Measurements from ENCODE around the gene MEX3D.

MEX3D gene

DNA sequence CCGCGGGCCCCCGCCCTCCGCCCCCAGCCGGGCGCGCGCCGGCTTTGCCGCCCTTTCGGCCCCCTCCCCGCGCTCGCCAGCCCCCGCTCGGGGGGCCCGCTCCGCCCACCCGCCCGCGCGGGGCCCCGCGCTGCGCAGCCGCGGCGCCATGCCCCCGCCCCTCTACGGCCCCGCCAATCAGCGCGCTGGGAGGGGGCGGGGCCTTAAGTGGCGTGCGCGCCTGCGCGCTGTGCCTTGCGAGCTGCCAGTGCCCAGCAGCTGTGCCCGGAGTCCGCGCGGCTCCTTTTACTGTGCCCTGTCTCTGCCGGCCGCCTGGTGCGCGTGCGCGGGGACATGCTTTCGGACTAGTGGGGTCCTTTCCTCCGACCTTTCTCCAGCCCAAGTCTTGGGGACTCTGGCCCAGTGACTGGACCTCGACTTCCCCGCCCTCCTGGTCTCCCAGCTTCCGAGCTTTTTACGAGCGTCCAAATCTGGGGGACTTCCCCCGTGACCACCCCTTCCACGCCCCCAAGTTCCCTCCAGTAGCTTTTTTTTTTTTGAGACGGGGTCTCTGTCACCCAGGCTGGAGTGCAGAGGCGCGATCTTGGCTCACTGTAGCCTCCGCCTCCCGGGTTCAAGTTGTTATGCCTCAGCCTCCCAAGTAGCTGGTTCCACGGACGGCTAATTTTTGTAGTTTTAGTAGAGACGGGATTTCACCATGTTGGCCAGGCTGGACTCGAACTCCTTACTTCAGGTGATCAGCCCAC, 24.8 kb upstream of the MEX3D start, which contains the start of gene MBD3:
Gene MBD3 (minus strand): TSS at position 111 of the 746 bp plus-strand sequence. CDS start 234 bp downstream, outside the sequence.
- DNase-seq: peak; percentile 68

DNA sequence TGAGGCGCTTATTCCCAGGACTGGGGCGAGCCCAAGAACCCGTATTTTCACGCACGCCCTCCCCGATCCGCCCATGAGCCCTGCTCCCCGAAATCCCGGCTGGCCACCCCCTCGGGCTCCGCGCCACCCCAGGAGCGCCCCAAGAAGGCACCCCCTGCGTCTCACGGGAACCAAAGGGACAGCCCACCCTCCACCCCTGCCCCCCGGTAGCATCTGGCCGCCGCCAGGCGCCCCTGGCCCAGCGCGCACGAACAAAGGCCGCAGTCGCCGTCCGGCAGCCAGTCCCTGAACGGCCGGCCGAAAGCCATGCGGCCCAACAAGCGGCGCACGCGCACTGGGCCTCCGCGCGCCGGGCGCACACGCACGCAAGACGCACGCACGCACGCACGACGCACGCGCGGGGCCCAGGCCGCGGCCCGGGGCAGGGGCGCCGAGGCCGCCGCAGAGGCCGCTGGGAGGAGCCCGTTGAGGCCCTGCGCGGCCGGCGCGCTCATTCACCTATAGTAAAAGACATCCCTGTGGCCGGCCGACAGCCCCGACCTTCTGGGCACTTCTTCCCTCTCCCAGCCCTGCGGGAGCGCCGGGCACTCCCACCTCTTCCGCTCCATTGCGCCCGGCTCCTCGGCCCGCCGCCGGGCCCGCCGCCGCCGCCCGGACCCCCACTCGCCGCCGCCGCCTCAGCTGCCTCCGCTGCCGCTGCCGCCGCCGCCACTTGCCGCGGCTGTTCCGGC, 24.1 kb upstream of the MEX3D start:
- DNase-seq: peak; percentile 11

DNA sequence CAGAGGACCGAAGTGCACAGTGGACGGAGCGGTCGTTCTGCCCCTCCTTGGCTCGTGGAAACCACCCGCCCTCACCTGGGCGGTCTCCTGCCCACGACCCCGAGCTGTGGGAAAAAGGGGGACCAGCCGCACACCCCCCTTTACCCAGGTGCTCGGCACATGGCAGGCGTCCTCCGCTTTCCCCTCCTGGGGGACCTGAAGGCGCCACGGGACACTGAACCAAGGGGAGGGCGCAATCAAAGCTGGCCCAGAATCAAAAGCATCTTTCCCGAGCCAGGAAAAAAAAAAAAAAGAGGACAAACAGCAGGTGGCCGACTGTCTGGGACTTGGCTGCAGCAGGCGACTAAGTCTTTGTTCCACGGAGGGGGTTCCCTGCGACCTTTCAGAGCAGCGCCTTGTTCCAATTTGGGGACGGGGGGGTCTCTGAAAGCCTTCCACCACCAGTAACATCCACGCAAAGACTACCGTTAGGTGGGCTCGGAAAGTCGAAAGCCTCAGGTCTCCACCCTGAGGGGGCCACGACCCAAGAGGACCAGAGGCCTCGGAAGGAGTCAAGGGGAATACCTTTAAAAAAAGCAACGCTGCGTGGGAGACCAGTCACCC, 23.4 kb upstream of the MEX3D start:
- DNase-seq: no peak

DNA sequence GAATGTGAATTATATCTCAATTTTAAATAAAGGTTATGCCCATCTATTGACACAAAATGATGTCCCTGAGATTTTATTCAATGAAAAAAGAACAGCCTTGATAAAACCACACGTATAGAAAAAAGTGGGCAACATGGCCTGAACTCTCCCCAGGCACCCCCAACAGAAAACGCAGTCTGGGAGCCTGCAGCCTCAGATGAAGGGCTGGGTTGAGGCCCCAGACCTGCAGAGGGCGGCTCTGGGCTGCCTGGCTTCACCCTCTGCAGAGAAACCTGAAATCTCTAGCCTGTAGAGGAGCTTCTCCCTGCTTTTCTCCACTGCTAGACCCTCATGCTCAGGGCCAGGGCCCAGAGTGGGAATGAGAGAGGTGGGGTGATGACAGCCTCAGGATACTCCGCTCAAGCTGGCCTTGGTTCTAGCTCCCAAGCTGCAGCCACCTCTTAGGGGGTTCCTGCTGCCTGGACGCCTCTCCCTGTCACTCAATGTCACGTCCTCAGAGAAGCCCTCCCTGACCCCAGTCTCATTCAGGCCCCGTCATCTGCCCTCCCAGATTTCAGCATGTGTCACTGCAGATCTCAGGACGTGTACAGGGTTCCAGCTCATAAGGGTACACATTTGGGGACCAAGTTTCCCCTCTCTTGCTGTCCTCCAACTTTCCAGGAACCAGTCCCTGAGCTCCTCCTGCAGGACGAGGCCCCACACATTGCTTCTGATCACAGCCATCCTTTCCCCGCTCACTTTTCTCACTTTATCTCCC, 22.7 kb upstream of the MEX3D start:
- DNase-seq: no peak

DNA sequence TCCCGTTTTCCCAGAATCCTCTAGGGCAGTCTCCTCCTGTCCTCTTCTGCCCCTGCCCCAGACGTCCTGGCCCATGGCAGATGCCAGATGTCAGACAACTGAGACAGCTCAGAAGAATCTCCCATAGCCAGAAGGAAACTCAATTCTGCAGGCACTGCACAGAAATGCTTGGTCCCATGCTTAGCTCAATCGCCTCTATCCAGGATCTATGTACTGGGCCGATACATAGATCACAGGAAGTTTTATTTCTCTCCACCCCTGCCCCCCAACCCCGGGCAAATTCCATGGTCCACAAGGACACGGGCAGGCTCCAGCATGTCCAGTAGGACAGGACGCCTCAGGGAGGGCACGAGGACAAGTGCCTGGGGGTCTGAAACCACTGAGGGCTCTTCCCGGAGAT, 19.7 kb upstream of the MEX3D start:
- no peak for DNase-seq

DNA sequence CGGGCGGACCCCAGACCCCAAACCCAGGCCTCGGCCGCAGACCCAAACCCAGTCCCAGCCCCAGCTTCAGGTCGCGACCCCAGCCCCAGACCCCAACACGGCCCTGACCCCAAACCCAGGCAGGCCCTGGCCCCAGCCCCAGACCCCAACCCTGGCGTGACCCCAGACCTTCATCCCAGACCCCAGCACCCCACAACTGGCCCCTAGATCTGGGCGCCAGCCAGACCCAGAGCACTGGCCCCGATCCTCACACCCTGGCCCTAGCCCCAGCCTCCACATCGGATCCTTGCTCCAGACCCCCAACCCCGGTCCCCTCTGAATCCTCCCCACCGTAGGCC, 17.1 kb upstream of the MEX3D start:
- no peak for DNase-seq

DNA sequence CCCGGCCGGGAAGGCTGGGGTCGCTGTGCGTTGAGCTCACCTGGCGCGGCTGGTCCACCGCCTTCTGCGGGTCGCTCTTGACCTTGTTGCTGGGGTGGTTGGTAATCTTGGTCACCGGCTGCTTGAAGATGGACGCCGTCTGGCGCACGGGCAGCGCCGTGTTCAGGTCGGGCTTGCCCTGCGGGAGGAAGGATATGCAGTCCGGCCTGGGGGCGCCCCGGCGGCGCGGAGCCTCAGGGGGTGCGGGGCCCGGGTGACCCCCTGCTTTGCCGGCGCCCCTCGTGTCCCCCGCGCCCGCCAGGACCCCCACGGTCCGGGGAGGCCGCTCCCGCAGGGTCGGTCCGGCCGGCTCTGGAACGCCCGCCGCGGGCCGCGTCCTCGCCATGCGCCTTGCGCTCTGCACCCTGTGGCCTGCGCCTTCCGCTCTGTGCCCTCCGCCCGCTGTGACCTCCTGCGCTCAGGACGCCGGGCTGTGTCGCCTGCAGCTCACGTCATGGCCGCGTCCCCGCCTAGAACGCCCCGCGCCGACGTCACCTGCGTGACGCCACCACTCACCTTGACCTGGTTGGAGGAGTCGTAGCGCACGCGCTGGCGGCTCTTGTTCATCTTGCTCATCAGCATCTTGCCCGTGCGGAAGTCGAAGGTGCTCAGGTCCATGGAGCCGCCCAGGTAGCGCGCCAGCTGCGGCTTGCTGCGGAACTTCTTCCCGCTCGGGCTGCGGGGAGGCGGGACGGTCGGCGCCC, 16.5 kb upstream of the MEX3D start:
- DNase-seq: no peak

DNA sequence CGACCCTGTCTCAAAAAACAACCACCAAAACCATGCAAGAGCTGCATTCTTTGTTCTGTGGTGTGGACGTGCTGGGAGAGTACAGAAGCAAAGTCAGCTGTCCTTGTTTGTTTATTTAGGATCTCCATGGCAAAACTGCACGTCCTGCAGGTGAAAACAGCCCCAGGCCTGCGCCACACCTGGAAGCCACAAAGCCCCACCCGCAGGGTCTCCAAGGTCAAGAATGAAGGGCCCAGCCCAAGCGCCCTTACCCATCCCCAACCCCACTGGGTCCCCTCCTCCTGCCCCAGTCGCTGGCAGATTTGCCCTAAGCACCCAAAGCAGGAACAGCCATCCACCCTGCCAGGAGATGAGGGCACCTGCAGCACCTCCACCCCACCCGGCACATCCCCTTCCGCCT, 14.1 kb upstream of the MEX3D start:
- DNase-seq: no peak

DNA sequence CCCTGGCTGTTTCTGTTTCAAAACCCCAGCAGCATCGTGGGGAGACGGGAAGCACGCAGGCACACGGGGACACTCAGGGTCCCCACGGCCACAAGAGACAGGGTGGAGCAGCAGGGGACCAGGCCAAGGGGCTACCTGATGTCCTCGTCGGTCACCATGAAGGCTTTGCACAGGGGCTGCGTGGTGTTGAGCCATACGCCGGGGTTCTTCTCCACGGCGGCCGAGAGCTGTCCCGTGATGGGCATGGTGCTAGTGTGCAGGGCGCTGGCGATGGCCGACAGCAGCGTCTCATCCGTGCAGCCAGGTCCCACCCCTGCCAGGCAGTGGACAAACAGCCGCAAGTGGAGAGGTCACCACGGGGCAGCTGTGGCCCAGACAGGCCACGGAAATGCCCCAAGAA, 12.8 kb upstream of the MEX3D start:
- no peak for DNase-seq

DNA sequence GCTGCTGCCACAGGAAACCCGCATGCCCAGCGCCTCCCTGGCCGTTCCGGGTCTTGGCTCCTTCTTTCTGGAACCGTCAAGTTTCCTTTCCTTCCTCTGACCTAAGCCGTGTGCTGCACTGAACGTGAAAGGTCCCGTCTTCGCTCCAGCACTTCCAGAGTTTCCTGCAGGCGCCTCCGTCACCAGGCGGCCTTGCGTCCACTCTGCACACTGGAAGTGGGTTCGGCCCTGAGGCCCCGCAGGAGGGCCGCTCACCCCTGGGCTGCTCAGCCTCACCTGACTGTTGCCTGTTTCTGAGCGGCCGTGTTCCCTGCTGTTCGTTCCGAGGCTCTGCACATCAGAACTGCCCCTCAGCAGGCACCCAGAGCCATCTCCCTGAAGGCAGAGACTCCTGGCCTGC, 12.3 kb upstream of the MEX3D start:
- DNase-seq: no peak

DNA sequence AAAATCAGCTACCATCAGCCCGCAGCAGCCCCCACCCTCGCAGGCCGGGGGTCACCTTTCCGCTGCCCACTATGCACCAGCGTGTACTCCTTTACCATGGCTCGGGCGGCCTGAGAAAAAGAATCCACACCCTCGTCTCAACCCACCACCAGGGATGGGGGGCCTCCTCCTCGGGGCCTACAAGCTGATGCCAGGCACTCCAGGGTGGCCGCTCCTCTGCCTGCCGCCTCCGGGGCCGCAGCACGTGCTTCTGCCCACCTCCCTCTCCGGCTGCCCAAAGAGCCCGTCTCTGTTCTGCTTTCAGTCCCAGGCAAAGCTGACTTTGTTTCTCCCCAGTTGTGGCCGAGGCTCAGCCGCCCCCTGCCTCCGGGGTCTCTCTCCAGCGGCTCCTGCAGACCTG, 11.1 kb upstream of the MEX3D start:
- DNase-seq: no peak

DNA sequence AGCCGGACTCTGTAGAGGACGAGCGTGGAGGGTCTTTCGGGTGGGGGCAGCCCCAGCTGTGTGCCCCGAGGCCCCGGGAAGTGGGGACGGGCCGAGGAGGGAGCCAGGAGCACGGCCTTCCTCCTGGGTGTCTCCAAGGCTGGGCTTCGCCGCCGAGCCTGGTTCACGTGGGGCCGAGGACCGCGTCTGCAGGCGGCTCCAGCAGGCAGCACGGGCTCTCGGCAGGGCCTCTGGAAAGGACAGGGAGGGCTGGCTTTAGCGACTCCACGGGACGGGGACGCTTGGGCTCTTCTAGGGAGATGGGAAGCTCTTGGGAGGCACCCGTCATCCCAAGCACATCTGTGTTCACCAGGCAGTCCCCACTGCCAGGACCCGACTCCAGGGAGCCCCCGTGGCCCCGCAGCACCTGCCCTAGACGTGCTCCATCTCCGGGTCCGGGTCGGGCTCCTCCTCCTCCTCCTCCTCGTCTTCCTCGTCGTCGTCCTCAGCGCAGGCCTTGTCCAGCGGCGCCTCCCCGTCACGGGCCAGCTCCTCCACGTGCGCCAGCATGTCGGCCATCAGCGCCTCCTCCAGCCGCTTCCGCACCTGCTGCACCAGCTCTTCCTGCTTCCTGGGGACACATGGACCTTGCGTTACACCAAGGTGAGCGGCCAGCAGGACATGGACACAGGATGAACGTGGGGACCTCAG, 9.9 kb upstream of the MEX3D start:
- no peak for DNase-seq

DNA sequence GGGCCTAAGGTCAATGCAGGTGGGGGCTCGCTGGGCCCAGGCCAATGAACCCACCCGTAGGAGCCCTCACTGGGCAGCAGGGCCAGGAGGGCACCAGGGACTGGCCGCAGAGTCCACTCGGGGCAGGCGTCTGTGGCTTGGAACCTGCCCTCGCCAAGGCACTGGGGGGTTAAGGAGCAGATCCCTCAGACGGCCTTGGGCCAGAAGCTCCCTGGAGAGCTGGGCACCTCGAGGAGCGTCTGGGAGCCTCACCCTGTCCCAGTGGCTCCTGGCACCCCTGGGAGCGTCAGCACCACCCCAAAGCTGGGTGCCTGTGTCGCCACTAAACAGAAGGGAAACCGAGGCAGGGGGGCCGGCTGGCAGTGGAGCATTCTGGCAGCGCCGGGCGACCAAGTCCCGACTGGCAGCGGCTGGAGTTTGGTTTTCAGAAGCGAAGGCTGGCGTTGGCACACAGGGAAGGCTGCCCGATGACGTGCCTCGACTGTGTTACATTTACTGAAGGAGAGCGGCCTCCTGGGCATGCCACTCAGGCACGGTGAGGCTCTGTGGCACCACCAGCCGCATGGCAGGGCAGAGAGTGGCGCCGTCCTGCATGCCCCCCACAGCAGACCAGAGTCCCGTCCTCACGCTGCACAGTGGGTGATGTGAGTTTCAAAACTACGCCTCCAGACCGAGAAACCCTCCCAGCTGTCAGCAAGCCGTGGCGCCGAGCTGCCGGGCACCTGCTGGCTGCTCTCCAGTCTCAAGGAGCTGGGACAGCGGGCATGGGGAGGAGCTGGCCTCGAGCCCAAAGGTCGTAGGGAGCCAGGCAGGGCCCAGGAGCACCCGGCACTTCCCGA, 9.2 kb upstream of the MEX3D start:
- no peak for DNase-seq

DNA sequence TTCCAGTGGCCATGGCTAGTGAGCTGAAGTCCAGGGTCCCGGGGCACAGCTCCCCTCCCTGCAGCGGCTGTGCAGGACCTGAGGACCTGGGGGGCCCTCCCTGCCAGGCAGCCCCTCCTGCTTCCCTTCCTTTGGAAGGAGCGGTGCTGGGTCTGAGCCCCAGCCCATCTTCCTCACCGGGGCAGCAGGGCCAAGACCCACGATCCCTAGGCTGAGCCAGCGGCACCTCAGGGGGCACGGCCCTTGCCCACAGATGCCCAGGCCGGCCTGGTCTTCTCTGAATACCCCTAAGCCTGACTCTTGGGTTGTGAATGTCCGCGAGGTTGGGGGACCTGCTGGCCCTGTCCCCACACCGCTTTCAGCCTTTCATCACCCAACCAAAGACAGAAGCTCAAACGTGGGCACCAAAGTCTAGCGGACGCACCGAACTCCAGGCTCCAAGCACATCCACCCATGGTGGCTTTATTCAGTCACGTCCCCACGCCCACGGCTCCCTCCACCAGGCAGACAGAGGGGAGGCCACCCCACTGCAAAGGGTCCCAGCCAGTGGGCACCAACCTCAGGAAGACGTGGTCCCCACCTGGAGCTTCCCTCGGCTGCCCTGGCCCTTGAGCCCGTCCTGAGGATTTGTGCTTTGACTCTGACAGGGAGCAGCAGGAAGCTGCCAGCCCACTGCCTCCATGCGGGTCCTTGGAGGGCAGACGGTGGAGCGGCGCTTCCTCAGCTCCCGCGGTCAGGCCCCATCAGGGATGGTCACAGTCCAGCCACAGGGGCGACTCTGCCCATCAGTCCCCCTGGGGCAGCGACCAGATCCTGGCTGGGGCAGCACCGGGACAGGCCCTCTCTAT, 8.3 kb upstream of the MEX3D start:
- DNase-seq: no peak

DNA sequence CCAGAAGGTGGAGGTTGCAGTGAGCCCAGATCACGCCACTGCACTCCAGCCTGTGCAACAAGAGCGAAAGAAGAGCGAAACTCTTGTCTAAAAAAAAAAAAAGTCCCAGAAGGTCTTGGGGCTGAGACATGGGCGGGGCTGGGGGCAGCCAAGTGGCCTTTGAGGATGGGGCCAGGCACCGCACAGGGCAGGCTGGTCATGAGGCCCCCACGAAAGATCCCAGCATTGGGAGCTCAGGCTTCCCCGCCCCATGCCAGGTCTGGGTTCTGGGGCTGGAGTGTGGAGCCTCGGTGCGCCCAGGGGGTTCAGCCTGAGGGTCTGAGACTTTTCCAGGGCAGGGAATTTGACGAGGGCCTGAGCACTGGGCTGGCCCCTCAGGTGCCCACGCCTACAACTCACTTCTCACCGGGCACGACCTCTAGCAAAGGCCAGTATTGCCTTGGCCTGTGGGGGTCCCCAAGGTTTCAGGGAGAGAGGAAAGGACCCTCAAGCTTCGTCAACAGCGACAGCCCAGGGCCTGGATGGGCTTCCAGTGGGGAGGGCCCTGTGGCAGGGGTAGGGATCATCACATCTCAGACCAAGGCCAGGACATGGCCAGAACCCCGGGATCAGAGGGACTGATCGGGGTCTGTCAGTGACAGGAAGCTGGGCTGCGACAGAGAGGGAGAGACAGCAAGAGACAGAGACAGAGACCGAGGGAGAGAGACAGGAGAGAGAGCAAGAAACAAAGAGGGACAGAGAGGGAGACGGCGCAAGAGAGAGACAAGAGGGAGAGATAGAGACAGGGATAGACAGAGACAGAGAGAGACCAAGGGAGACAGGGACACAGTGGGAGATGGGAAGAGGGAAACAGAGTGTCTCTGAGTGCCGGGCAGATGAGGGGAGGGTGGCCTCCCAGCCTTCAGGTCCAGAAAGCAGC, 7.5 kb upstream of the MEX3D start:
- DNase-seq: no peak

DNA sequence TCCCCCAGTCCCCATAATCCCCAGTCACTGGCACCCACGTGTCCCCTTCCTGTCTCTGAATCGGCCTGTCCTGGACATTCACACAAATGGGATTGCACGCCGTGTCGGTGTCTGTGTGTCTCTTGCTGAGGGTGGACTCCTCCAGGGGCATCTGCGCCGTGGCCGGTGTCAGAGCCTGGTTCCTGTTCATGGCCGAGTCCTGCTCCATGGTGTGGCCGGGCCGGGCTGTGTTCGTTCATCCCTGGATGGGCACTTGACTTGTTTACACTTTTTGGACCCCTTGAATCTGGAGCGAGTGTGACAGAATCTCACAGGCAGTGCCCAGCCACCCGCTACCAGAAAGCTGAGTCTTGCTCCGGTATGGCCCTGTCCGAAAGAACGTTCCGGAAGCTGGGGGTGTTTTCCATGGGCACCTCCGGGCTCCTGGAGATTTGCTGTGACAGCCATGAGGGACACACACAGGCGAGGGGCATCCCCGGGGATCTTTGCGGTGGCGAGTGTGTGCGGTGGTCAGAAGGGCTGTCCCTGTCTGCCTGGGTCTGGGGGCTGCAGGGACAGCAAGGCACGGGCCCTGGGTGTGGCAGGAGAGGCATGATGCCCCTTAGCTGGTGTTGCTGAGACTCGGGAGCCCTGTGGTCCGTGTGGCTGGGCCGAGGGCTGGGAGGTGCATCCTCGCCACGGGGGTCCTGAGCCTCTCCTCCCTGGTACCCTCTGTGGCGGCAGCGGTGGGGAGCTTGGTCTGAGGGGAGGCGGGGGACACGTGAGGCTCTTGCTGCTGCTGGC, 6.4 kb upstream of the MEX3D start:
- DNase-seq: no peak

DNA sequence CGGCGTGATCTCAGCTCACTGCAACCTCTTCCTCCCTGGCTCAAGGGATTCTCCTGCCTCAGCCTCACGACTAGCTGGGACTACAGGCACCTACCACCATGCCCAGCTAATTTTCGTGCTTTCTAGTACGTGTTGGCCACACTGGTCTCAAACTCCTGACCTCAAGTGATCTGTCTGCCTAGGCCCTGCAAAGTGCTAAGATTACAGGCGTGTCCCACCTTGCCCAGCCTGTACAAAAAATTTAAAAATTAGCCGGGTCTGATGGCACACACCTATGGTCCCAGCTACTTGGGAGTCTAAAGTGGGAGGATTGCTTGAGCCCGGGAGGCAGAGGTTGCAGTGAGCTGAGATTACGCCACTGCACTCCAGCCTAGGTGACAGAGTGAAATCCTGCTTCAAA, 4.7 kb upstream of the MEX3D start:
- DNase-seq: no peak

DNA sequence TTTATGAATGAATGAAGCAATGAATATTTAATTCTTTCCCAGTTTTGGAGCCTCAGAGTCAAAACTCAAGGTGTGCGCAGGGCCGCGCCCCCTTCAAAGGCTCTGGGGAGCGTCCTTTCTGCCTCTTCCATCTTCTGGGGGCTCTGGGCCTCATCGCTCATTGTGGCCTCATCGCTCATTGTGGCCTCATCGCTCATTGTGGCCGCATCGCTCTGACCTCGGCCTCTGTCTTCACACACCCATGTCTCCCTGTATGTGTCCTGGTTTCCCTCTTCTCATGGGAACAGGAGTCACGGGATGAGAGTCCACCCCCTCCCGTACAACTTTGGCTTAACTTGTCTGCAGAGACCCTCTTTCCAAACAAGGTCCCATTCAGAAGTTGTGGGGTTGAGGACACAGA, 3.2 kb upstream of the MEX3D start:
- no peak for DNase-seq
